PC-9 (cell line): ENCODE measurements around the gene SPRY1.

Experiments used
- EZH2 ChIP-seq: fragments of 200-600 bp; sonication (generic); IDR thresholded peaks from 2 replicates; pipeline ENCODE4 v1.8.0; 2017; ENCODE audit warnings: antibody characterized with exemption, low read depth
- TF ChIP-seq, protein P1 (sequence below): fragments of 200-600 bp; sonication (generic); conservative IDR thresholded peaks from 2 replicates; pipeline ENCODE4 v1.6.1; 2017; ENCODE audit warnings: mixed run types, antibody characterized with exemption, mild to moderate bottlenecking, moderate library complexity

DNA sequence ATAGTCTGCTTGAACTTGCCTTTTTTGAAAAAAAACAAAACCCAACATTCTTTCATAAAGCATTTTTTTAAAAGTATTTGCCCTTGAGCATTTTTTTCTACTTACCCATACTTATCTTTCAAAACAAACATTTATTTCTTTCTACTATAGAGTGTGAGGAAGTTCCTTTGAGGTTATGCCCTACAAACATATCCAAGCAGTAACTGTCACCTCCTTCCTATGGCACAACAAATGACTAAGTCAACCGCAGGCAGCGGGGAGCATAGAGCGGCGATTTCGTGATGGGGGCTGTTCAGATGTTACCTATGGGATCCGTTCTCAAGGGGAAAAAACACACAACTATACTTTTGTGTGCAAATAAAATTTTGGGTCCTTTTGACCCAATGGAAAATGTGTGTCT, 19.4 kb downstream of the SPRY1 start:
- TF ChIP-seq, protein P1, sequence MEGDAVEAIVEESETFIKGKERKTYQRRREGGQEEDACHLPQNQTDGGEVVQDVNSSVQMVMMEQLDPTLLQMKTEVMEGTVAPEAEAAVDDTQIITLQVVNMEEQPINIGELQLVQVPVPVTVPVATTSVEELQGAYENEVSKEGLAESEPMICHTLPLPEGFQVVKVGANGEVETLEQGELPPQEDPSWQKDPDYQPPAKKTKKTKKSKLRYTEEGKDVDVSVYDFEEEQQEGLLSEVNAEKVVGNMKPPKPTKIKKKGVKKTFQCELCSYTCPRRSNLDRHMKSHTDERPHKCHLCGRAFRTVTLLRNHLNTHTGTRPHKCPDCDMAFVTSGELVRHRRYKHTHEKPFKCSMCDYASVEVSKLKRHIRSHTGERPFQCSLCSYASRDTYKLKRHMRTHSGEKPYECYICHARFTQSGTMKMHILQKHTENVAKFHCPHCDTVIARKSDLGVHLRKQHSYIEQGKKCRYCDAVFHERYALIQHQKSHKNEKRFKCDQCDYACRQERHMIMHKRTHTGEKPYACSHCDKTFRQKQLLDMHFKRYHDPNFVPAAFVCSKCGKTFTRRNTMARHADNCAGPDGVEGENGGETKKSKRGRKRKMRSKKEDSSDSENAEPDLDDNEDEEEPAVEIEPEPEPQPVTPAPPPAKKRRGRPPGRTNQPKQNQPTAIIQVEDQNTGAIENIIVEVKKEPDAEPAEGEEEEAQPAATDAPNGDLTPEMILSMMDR, result no peak
- TF ChIP-seq EZH2, result no peak
